ENCODE data around the gene C1orf167. TPM values are rescaled to one million over a fixed set of nuclear protein-coding genes. Genes with fewer than 3 reads are reported as not detected.

Gene C1orf167
- total and polyA plus RNA-seq, 2 experiments from 2014 or later = 0.44 to 1.4 TPM

DNA sequence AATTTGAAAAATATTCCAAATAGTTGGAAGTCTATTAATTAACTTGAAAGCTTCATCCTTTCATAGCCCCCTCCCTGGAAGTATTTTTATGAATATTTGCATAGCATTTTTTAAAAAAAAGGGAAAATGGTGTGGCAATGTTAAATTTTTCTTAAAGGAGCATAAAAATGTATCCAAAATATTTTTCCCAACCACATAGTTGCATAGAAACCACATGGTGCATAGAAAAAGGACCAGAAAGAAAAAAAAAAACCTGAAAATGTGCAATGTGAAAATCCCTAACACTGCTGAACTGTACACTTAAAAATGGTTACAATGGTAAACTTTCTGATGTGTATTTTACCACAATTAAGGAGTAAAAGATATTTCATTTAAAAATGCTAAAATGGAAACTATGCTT is 8.0 kb downstream of the C1orf167 start:
- Histone ChIP-seq H3K9me3 (ENCODE audit: low read depth) (no peaks in the 10 kb centered on the region), H3K36me3 (no peaks in the 10 kb centered on the region), H3K4me3 (no peak overlapping the region), H3K27me3 (no peaks in the 10 kb centered on the region), H3K27ac (no peak overlapping the region), H3K4me1 (ENCODE audit: low read depth) (no peaks in the 10 kb centered on the region)
- no peak for DNase-seq (ENCODE audit: low read depth in 1 of 2, low spot score in 1 of 2)
- TF ChIP-seq, protein P1, sequence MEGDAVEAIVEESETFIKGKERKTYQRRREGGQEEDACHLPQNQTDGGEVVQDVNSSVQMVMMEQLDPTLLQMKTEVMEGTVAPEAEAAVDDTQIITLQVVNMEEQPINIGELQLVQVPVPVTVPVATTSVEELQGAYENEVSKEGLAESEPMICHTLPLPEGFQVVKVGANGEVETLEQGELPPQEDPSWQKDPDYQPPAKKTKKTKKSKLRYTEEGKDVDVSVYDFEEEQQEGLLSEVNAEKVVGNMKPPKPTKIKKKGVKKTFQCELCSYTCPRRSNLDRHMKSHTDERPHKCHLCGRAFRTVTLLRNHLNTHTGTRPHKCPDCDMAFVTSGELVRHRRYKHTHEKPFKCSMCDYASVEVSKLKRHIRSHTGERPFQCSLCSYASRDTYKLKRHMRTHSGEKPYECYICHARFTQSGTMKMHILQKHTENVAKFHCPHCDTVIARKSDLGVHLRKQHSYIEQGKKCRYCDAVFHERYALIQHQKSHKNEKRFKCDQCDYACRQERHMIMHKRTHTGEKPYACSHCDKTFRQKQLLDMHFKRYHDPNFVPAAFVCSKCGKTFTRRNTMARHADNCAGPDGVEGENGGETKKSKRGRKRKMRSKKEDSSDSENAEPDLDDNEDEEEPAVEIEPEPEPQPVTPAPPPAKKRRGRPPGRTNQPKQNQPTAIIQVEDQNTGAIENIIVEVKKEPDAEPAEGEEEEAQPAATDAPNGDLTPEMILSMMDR (IDR thresholded peaks at IDR 0.05; ENCODE audit: low read depth, low read length) = no peak

DNA sequence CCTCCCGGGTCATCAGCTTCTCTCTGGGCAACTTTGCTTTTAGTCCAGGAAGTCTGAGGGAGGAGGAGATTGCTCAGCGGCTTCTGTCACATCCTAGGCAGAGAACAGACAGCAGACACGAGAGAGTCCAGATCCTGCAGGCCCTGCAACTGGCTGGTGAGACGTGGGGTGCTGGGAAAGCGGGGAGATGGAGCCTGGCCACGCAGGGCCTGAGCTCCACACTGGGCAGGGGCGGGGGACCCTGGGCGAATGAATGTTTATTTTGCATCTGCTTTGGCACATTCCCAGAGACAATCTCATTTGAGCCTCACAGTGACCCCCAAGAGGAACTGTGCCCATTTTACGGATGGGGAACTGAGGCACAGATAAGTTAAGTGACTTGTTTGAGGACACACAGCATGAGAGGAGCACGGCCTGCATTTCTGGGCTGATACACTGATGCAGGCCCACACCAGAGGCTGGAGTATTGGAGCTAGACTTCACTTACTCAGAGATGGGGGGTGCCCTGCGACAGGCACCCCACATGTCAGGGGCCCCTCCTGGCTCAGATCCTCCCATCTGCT is 9.6 kb downstream of the C1orf167 start:
- Histone ChIP-seq H3K9me3 (ENCODE audit: low read depth) (no peaks in the 10 kb centered on the region), H3K4me1 (ENCODE audit: low read depth) (no peaks in the 10 kb centered on the region), H3K27me3 (no peaks in the 10 kb centered on the region), H3K27ac (no peak overlapping the region), H3K4me3 (no peak overlapping the region), H3K36me3 (no peaks in the 10 kb centered on the region)
- TF ChIP-seq, protein P1 (IDR thresholded peaks at IDR 0.05; ENCODE audit: low read depth, low read length) = no peak
- DNase-seq (ENCODE audit: low read depth in 1 of 2, low spot score in 1 of 2) = no peak

DNA sequence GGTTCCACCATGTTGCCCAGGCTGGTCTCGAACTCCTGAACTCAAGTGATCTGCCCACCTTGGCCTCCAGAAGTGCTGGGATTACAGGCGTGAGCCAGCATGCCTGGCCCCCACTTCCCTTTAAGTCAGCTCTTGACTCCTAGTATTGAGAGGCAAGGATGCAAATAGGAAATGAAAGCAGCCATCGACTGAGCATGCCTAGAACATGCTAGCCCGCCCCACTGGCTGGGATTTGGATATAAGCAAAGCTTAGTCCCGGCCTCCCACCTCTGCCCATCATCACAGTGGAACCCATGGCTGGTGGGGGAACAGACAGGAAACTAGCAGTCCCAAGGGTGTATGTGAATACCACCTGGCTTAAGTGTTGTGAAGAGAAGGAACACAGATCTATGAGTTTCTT is 10.5 kb downstream of the C1orf167 start:
- H3K36me3 ChIP-seq = no peaks in the 10 kb centered on the region
- no peak overlapping the region for H3K27ac ChIP-seq
- DNase-seq (ENCODE audit: low read depth in 1 of 2, low spot score in 1 of 2) = no peak
- no peaks in the 10 kb centered on the region for H3K27me3 ChIP-seq
- TF ChIP-seq, protein P1 (IDR thresholded peaks at IDR 0.05; ENCODE audit: low read depth, low read length) = no peak
- no peaks in the 10 kb centered on the region for H3K4me1 ChIP-seq (ENCODE audit: low read depth)
- H3K4me3 ChIP-seq = no peak overlapping the region
- no peaks in the 10 kb centered on the region for H3K9me3 ChIP-seq (ENCODE audit: low read depth)

DNA sequence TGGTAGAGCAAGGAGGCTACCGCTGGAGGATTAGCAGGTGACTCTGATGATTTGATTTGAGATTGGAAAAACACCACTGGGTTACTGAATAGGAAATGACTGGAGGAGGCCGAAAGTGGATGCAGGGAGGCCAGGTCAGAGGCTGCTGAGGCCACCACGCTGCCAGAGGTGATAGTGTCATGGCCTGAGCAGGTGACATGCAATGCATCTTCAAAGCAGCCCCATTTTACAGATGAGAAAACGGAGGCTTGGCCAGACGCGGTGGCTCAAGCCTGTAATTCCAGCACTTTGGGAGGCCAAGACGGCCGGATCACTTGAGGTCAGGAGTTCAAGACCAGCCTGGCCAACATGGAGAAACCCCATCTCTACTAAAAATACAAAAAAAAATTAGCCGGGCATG is 12.8 kb downstream of the C1orf167 start:
- Histone ChIP-seq H3K36me3 (no peaks in the 10 kb centered on the region), H3K27ac (no peak overlapping the region), H3K27me3 (no peaks in the 10 kb centered on the region), H3K4me3 (no peak overlapping the region), H3K4me1 (ENCODE audit: low read depth) (no peaks in the 10 kb centered on the region), H3K9me3 (ENCODE audit: low read depth) (no peaks in the 10 kb centered on the region)
- DNase-seq (ENCODE audit: low read depth in 1 of 2, low spot score in 1 of 2) = no peak
- TF ChIP-seq, protein P1 (IDR thresholded peaks at IDR 0.05; ENCODE audit: low read depth, low read length) = no peak

DNA sequence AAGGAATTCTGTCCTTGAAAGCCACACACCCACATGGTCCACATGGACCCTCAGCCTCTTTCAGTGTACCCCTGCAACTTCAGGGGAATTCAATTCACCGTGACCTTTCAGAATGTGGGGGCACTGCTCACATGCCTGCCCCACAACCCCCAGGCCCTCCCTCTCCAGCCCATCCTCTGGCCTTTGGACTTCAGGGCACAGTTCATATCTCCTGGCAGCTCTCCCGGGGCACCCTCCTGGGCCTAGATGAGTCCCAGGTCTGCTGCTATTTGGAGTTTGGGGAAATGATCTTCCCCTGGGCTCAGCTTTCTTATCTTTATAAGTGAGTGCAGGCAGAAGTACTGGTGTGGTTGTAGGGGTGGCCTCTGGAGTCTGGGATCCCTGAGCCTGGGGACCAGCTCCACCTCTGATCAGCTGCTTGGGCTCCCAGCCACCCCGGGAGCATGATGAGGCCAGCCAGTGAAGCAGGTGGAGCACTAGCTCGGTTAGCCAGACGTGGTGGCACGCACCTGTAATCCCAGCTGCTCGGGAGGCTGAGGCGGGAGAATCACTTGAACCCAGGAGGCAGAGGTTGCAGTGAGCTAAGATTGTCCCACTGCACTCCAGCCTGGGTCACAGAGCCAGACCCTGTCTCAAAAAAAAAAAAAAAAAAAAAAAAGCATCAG is 15.8 kb downstream of the C1orf167 start:
- TF ChIP-seq, protein P1 (IDR thresholded peaks at IDR 0.05; ENCODE audit: low read depth, low read length) = no peak
- Histone ChIP-seq H3K36me3 (no peaks in the 10 kb centered on the region), H3K9me3 (ENCODE audit: low read depth) (no peaks in the 10 kb centered on the region), H3K4me1 (ENCODE audit: low read depth) (no peaks in the 10 kb centered on the region), H3K4me3 (no peak overlapping the region), H3K27ac (no peak overlapping the region), H3K27me3 (no peaks in the 10 kb centered on the region)
- DNase-seq (ENCODE audit: low read depth in 1 of 2, low spot score in 1 of 2) = no peak

All from cardiac muscle cell (in vitro differentiated cells and primary cell).